Activated CD8-positive, alpha-beta memory T cell treated with anti-CD3 and anti-CD28 coated beads for 1 hour (primary cell): ENCODE data around the gene AQP5.
"Not testable (repeated sequence)": the region's sequence is repeated elsewhere in the genome, so short reads cannot be mapped to it uniquely, and the experiment has no call there.

Experiments
- DNase-seq, 2 donors: peaks; one replicate each; pipeline ENCODE4 v3.0.0-alpha.2; 2020; ENCODE audit warnings: low read depth in 1 of 2; ENCODE audit errors: extremely low read depth in 1 of 2

Gene AQP5

GRCh38 chr12:49979016-49979586, 17.4 kb downstream of the AQP5 start:
- DNase-seq: no peak

- DNase-seq: no peak
Measured at GRCh38 chr12:49979791-49980190, 18.1 kb downstream of the AQP5 start.

- DNase-seq: no peak
Measured at GRCh38 chr12:49980501-49981349, 19.1 kb downstream of the AQP5 start.

- DNase-seq: no peak
Measured at GRCh38 chr12:49982246-49983087, 20.8 kb downstream of the AQP5 start.

GRCh38 chr12:49983892-49984291, 22.2 kb downstream of the AQP5 start:
- DNase-seq: no peak

DNA sequence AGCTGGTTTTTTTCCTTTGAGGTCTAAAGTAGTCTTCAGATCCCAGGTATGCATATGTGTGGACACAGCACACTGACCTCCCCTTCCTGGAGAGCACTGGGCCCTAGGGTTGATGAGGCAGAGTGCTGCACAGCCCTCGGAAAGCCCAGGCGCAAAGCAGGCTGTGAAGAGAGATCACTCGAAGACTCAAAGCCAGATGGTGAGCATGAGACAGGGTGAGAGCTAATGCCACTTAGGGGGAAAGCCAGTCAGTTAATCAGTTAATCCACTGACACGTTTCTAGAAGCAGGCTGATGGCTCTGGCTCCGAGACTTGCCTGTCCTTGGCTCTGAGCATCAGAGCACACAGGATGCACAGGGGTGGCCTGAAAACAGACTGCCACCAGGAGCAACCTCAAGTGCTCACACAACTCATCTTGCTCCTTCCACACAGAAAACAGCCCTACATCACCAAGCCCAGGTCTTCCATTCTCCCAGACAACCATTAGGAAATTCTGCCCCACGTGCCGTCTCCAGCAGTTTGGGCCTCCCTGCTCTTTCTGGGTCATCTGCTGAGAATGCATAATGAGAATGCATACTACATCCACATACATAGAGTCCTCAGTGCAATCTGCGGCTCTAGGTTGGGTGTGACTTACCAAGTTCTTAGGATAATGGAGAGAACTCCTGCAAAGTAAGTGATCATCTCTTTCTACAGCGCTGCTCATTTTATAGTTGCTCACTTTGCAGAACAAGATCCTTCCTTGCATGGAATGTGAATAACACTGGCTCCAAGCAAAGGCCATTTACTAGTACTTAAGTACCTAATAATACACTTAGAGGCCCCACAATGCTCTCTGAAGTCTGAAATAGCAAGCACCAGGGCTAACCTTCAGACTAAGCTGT, 23.0 kb downstream of the AQP5 start:
- no peak for DNase-seq

GRCh38 chr12:49985981-49986380, 24.3 kb downstream of the AQP5 start:
- DNase-seq: no peak

- DNase-seq: not testable (repeated sequence)
Measured at GRCh38 chr12:49986476-49986875, 24.8 kb downstream of the AQP5 start.

- DNase-seq: no peak
Measured at GRCh38 chr12:49987625-49988303, 26.1 kb downstream of the AQP5 start.

GRCh38 chr12:49989400-49989799, 27.7 kb downstream of the AQP5 start:
- DNase-seq: not testable (repeated sequence)

DNA sequence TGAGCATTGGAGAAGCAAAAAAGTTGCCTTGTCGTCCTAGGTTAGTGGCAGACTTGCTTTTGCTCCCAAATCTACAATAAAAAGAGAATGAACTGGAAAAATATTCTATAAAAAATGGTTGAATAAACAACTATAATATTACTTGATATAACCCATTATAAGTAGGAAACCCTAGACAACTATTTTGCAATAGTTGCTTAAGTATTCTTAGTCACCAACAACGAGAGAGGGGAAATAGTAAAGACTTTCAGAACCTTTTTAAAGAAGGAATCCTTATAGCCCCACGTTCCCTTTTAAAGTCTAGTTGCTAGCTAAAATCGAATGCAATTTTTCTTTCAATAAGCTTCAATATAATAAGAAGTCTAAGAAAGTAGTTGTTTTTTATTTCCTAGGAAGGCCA, 28.6 kb downstream of the AQP5 start:
- DNase-seq: no peak

DNA sequence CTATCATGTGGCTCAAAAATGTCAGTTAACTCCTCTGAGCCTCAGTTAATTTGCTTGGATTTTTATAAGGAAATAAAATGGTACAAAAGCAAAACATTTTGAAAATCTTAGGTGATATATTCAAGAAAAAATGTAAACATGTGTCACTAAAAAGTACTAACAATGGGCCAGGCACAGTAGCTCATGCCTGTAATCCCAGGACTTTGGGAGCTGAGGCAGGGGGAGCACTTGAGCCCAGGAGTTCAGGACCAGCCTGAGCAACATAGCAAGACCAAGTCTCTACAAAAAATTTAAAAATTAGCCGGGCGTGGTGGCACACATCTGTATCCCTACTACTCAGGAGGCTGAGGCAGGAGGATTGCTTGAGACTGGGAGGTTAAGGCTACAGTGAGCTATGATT, 36.8 kb downstream of the AQP5 start:
- DNase-seq: no peak

DNA sequence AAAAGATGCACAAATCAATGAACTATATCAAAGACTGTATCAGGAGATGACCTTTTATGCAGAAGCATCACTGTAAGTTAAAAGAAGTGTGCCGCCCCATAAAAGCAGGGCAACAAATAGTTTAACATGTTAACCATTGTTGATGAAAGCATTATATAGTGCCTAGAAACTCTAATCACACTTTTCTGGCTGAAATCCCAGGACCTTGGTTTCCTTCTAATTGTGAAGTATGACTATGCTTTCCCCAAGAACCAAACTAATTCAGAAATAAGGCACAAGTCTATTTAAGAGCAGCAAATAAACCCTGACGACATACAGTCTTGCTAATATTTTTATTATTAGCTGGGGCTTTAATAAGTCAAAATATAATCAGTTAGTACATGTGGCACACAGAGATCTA, 41.9 kb downstream of the AQP5 start:
- DNase-seq: no peak

GRCh38 chr12:50004696-50005095, 43.0 kb downstream of the AQP5 start:
- no peak for DNase-seq

DNA sequence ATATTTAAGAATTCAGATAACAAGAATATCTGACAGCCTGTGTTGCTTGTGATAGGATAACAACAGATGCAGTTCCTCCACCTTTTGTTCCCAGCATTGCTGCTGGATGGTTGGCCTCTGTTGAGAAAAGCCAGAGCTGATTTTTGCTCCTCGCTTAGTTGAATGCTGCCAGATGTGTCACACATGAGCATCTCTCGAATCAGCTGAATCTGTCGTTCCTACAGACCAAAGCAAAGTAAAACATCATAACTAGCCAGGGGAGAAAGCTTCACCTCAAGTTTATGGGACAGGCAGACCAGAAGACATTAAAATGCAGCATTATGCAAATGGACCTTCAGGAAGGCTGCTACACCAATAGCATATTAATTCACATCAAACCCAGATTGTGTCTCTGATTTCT, 43.5 kb downstream of the AQP5 start:
- DNase-seq: no peak

DNA sequence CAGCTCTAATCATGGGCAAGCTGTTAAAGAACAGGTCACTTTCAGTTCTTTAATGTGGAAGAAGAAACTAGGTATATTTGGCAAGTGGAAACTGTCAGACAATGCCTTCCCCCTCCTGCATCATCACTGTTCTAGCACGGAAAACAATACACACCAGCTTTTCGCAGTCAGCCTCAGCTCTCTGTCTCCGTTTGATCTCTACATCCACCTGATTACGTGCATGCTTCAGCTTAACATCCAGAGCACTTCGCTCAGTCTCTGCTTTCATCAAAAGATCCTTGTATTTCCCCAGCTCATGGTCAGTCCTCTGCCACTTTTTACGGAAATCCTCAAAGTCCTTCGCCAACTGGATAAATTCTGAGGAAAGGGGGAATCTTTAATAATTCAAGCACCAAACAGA, 44.6 kb downstream of the AQP5 start:
- DNase-seq: no peak

GRCh38 chr12:50006754-50007442, 45.2 kb downstream of the AQP5 start:
- no peak for DNase-seq

- no peak for DNase-seq
Measured at GRCh38 chr12:50013361-50014147, 51.9 kb downstream of the AQP5 start.

DNA sequence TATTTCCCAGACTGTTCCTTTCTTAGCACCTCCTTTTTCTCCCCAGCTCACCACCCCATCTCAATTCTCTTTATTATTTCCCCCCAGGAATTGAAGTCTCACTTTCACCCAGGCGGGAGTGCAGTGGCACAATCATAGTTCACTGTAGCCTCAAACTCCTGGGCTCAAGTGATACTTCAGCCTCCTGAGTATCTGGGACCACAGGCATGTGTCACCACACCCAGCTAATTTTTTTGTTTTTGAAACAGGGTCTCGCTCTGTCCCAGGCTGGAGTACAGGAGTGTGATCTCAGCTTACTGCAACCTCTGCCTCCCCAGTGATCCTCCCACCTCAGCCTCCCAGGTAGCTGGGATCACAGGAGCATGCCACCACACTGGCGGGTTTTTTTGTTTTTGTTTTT, 52.7 kb downstream of the AQP5 start:
- DNase-seq: no peak
